Stimulated activated CD8-positive, alpha-beta memory T cell treated with anti-CD3 and anti-CD28 coated beads, Interleukin-12 subunit alpha, Interleukin-12 subunit beta, amount 100 ng/mL, for 24 hours (primary cell): ENCODE data around the gene SFXN2.
"Not testable (repeated sequence)": the region's sequence is repeated elsewhere in the genome, so short reads cannot be mapped to it uniquely, and the experiment has no call there.

Experiments
- DNase-seq: peaks from one replicate; pipeline ENCODE4 v3.0.0-alpha.2; 2020; ENCODE audit errors: extremely low read depth

The SFXN2 gene

DNA sequence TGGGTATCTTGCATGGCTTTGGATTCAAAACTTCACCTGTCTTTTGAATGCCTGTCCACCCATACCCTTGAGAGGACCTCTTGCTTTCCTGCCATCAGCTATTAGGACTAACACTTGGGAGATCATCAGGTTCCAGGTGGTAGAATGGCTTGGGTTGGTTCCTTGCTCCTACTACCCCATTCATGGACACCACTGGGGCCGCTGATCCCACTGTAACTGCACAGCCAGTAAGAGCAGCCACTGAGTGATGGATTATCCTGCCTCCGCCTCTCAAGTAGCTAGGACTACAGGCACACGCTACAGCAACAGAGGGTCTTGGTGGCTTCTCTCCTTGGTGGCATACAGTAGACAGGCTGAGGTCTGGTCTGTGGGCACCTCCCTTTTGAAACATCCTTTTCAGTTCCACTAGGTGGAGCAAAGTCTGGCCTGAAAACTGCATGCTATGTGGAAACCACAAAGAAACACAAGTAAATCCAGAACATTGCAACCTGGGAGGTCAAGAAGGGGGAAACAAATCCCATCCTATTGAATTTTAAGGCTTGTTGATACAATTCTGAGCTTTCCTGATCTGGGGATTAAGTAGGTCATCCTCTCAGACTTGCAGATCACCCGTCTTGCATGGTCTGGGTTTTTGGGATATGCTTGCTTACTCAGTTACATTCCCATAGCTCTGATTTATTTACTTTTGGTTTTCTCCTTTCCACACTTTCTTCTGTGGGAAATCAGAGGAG is 38.7 kb downstream of the SFXN2 start:
- no peak for DNase-seq

DNA sequence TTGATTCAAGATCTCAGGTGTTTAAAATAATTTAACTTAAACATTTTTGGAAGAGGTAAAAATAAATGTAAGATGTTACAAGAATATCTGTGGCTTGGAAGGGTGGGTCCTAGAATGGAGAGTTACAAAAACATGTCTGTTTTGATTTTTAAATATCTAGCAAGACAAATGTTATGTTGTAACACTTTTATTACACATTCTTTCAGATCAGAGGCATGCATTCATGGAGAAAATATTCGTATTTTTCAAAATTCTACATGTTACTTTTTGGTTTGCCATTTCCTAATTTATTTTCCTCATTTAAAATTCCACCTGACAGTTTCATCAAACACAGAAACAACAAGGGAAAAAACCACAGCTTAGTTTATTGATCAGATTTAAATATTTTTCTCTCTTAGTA is 39.3 kb downstream of the SFXN2 start:
- DNase-seq, result no peak

DNA sequence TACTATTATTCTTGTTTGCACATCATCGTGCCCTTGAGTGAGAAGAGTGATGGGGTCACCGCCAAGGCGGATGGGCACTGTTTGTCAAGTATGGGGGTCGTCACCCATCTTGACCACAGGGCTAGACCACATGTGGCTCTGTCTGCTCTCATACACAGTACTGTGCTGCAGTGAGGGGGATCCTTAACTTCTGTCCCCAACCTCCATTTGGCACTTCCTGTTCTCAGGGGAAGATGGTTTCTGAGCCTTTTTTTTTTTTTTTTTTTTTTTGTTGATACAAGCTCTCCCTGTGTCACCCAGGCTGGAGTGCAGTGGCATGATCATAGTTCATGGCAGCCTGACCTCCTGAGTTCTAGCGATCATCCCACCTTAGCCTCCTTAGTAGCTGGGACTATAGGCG is 42.9 kb downstream of the SFXN2 start:
- DNase-seq, result no peak

DNA sequence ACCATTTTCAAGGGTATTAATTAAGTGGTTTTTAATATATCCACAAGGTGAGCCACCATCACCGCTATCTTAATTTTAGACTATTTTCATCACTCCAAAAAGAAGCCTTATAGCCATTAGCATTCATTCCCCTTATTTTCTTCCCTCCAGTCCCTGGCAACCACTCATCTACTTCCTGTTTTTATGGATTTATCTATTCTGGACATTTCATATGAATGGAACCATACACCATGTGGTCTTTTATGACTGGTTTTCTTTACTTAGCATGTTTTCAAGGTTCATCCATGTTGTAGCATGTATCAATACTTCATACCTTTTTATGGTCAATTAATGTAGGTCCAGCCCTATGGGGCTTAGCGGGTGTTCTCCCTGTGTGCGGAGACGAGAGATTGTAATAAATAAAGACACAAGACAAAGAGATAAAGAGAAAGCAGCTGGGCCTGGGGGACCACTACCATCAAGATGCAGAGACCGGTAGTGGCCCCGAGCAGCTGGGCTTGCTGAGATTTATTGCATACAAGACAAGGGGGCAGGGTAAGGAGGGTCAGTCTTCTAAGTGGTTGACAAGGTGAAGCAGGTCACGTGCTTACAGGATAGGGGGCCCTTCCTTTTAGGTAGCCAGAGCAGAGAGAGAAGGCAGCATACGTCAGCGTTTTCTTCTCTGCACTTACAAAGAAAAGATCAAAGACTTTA is 44.0 kb downstream of the SFXN2 start:
- DNase-seq, result no peak

DNA sequence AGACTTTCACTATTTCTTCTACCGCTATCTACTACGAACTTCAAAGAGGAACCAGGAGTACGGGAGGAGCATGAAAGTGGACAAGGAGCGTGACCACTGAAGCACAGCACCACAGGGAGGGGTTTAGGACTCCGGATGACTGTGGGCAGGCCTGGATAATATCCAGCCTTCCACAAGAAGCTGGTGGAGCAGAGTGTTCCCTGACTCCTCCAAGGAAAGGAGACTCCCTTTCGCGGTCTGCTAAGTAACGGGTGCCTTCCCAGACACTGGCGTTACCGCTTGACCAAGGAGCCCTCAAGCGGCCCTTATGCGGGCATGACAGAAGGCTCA is 44.5 kb downstream of the SFXN2 start:
- not testable (repeated sequence) for DNase-seq

DNA sequence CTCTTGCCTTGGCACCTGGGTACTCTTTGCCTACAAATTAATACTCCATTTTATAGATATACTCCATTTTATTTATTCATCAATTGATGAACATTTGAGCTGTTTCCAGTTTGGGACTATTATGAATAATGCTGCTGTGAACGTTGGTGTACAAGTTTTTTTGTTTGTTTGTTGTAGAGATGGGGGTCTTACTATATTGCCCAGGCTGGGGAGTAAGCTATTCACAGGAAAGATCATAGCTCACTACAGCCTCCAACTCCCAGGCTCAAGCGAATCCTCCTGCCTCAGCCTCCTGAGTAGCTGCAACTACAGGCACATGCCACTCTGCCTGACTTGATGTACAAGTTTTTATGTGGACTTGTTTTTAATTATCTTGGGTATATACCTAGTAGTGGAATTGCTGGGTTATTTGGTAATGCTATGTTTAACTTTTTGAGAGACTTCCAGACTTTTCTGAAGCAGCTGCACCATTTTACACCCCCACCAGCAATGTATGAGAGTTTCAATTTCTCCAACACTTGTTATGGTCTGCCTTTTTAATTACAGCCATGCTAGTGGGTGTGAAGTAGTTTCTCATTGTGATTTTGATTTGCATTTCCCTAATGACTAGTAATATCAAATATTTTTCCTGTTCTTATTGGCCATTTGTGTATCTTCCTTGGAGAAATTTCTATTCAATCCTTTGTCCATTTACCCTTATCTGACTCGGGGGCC is 45.2 kb downstream of the SFXN2 start:
- no peak for DNase-seq

DNA sequence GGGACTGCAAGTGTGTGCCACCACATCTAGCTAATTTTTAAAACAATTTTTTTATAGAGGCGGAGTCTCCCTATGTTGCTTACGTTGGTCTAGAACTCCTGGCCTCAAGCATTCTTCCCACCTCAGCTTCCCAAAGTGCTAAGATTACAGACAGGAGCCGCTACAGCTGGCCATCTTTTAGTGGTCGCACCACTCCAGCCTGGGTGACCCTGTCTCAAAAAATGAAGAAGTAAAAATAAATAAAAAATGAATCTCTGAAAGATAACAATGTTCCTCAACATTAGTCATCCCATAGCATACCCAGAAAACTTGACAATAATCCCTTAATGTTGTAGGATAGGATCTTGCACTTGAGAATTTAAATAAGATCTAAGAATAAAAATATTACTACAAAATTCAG is 47.5 kb downstream of the SFXN2 start:
- DNase-seq, result no peak

DNA sequence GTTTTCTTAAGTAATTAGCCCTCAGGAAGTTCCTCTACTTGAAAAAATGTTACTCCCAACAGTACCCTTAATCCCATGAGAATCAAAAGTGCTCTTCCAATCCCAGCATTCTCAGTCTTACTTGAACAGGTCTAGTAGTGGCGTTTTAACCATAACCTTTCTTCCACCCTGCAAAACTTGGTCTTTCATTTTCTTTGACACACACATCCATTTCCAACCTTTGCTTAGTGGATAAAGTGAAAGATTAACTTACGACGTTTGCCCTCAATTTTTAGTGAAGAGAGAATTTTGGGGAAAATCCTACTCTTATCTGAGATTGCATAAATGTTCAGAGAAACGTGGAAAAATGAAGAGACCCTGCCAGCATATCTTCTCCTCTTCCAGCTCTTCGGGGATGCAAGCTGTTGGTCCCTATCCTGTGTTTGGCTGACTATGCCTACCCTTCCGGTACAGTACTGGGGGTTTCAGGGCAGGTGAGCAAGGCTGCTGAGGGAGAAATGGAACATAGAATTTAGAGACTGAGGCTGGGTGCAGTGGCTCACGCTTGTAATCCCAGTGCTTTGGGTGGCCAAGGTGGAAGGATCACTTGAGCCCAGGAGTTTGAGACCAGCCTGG is 48.1 kb downstream of the SFXN2 start:
- DNase-seq, result no peak

DNA sequence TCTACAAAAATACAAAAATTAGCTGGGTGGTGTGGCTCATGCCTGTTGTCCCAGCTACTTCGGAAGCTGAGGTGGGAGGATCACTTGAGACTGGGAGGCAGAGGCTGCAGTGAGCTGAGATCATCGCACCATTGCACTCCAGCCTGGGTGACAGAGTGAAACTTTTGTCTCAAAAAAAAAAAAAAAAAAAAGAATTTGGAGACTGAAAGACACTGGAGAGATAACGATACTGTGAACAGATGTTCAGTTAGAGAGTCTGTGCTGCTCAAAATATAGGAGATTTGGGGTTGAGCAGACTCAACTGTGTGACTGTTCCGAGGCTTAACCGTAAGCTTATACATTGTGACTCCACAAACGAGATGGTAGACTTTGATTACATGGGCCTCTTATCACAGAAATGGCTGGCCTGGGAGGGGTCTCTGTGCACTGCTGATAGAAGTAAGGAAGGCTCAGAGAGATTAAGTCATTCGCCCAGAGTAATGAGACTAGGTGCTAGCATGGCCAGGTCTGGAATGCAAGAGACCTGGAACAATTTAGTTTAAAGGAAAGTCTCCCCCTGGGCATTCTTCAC is 48.7 kb downstream of the SFXN2 start:
- no peak for DNase-seq

DNA sequence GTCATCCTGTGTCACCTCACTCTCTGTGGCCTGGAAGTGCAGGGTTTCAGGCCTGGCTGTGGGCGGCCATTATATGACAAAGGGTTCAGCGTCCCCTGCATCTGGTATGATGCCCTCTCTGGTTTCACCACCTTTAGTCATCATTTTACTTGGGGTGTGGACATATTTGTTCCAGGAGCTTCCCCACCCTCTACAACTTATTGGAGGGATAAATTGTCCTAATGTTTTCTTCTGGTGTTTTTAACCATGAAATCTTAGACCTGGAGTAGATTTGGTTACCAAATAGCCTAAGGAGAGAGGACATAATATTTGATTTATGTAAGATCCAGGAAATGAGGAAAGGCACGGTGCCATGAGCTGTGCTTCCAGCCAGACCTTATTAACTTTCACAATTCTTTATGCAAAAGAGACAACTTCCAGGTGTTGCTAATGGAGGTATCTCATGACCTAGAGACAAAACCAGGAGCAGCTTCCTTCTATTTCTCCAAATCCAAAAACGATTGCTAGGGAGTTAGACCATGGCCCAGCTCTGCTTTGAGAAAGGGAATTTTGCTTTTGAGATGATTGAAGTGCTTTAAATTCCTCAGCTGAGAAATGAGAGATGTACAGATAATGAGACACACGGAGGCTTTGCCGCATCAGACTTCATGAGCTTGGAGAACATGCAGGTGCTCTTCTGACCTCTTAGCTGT is 50.2 kb downstream of the SFXN2 start:
- no peak for DNase-seq

DNA sequence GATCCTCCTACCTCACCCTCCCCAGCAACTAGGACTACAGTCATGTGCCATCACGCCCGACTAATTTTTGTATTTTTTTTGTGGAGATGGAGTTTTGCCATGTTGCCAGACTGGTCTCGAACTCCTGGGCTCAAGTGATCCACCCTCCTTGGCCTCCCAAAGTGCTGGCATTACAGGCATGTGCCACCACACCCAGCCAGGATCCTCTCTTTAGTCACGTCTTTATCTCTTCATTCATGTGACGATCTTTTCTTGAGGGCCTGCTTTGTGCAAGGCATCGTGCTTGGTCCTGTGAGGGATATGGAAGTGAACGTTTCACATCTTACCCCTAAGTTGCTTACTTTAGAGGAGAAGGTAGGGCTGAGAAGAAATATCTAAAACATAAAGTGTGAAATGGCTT is 50.9 kb downstream of the SFXN2 start:
- DNase-seq, result no peak

DNA sequence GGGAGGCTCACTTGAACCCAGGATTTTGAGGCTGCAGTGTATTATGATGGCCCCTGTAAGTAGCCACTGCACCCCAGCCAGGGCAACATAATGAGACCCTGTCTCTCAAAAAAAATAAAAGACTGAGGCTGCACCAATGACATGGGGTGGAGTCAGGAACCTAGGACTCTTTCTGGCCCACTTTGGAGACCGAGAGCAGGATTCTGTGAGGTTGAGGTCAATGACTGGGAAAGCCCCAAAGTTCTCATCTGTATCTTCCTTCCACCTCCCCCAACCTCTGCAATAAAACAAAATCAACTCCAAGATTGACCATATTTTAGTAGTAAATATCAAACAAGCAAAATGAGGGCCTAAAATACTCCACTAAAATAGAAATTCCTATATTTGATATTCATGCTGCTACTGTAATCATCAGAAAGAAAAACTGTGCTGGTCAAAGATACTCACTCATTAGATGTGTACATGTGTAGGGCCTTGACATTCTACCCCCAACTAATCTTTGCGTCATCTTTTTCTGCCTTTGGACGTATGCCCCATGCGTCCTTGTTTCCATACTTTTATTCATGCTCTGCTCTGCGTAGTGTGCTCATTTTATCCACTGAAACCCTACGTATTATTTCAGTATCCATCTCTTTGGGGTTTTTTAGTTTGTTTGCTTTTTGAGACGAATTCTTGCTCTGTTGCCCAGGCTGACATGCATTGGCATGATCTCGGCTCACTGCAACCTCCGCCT is 53.2 kb downstream of the SFXN2 start:
- DNase-seq, result no peak

DNA sequence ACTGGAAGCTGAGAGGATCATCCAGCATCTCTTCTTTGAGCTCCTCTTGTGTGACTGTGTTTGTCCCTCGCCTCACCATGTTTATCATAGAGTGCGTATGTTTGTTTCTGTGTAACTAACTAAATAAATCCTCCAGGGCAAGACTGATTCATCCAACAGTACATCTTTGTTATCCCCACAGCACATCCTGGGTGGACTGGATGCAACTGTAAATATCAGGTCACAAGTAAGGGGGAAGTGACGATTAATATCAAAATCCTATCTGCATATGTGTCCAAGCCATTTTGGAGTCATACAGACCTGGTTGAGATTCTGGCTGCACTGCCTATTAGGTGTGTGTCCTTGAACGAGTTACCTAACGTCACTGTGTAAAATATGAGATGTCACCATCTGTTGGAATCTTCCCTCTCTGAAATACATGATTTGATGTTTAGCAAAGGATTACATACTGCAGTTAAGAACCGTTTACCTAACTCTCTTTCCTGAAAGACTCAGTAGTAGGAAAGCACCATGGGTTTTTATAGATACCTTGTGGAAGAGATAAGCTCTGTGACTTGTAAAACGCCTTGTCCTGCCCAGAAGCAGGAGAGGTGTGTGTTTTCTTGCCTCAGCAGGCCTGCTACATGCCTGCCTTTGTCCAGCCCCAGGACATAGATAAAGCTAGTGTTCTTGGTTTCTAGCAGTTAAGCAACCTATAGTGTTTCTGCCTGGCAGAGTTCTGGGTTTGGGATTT is 55.1 kb downstream of the SFXN2 start:
- no peak for DNase-seq

DNA sequence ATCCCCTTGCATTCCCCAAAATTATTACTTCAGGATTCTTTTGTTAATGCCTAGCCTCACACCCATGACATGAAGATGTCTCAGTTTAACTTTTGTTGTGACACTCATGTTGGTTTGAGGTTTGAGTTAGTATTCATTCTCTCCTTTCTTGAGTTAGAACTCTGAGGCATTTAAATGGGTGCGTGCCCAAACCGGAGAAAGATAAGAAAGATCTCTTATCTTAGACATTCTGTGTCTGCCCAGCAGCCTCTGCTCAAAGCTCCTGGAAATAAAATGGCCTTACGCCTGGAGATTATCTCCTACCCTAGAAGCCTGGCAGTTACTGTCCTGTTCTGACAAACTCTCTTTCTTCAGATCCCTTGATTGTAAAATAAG is 55.7 kb downstream of the SFXN2 start:
- no peak for DNase-seq

DNA sequence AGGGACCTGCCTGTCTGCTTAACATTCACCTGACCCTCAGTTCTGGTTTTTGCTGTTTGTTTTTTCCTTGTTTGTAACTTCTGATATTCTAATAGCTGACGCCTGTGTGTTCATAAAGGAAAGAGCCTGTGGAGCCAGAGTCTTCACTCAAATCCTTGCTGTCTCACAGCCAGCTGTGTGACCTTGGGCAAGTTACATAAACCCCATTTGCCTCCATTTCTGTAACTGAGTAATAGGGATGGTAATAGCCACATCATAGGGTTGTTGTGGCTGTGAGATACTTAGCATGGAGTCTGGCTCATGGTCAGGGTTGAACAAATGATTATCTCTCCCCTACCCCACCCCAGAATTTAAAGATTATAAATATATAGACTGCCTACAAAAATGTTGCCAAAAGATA is 56.4 kb downstream of the SFXN2 start:
- no peak for DNase-seq

DNA sequence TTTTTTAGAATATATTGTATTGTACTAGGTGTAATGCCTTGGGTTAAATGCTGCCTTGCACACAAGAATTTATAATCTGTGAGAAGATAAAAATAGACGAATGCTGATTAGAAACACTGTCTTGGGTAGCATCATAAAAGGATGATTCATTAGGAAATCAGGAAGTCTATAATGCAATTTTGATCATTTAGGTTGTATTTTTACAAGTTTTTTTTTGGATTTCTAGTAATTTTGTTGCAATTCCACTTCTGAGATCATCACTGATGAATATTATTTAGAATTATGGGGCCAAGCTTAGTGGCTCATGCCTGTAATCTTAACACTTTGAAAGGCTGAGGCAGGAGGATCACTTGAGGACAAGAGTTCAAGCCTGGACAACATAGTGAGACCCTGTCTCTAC is 58.9 kb downstream of the SFXN2 start:
- DNase-seq, result no peak

DNA sequence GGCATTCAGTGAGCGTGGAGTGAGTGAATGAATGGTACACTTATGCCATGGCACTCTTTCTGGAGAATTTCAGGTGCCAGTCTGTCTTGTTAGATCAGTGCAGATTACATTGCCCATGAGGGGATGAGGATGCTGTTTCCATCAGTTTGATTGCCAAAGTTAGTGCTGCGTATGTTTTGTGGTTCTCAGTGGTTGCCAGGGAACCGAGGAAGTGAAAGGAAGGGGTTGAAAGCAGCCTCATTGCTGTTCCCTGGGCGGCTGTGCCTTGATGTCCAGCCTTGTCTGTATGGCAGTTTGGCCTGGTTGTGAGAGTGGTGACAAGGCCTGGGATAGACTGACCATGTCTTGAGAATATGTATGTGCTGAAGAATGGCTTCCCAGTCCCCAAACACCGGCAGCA is 59.5 kb downstream of the SFXN2 start:
- no peak for DNase-seq

DNA sequence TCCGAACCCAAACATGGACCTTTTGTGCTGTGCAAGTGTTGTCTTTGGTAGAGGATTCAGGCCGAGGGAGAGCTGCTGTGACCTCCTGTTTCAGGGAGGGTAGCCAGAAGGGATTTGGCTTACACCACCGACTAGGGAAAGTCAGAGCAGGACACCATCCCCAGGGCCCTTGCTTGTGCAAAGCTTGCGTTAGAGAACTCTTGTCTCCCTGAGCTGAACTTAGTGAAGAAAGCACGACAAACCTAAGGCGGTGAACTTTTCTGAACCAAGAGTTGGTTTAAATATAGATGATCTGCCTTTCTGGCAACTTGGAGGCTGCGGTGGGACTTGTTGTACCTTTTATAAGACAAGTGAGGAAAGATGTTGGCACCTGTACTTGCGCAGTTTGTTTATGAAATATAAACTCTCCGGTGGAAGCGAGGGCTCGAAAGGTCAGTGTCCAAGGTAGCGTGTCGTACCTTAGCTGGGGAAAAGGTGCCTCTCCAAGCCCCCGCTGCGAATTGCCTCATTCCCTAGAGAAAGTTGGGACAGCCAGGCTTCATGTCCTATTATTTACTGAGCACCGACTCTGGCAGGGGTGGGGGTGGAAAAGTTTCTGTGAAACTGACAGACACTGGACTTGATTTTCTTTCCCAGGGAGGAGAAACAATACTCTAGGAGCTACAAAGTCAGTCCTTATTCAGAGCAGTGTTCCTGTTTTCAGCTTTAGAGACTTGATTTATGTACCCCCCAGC is 60.9 kb downstream of the SFXN2 start:
- no peak for DNase-seq

DNA sequence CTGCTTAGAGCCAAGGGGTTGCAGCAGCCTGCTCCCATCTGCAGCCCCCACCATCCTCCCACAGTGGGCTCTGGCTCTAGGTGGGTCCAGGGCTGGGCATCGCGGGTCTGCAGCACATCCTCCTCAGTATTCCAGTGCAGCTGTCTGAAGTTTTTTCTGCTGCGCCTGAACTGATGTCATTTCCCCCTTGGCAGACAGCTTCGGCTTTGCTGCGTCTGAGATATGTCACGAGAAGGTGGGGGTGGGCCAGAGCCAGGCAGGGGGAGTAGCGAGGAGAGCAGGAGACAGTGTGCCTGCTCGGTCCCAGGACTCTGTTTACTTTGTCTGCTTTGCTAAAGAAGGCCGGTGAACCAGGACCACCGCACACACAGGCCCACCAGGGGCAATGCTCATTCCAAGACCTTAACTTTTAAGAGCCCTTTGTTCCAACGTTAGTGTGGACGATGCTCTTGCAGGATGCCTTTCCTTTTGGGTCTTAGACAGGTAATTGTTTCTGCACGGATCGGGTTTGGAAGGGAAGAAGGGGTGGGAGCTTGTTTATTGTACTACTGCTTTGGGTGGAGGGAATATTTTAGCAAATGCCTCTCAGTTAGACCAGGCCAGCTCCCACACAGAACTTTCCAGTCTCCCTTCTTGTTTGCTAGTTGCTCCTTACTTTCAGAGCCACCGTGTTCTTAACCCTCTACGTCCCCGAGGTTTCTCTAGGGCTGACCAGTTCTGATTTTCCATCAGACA is 61.7 kb downstream of the SFXN2 start:
- no peak for DNase-seq
